ENCODE data around the gene TSPAN33.
"Not testable (repeated sequence)": the region's sequence is repeated elsewhere in the genome, so short reads cannot be mapped to it uniquely, and the experiment has no call there.

Gene TSPAN33

DNA sequence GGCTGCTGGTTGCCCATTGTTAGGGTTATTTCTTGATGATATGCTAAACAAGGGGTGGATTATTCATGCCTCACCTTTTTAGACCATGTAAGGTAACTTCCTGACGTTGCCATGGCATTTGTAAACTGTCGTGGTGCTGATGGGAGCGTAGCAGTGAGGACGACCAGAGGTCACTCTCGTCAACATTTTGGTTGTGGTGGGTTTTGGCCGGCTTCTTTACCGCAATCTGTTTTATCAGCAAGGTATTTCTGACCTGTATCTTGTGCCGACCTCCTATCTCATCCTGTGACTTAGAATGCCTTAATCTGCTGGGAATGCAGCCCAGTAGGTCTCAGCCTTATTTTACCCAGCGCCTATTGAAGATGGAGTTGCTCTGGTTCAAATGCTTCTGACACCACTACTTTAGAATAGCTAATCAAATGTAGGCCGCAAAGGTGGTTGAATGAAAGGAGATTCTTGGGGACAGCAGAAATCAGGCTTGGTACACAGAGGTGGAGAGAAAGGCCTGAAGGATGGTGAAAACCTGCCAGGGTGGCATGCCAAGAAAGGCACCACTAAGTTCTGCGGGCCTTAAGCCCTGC, 26.0 kb downstream of the TSPAN33 start:
- ATAC-seq, result no peak

DNA sequence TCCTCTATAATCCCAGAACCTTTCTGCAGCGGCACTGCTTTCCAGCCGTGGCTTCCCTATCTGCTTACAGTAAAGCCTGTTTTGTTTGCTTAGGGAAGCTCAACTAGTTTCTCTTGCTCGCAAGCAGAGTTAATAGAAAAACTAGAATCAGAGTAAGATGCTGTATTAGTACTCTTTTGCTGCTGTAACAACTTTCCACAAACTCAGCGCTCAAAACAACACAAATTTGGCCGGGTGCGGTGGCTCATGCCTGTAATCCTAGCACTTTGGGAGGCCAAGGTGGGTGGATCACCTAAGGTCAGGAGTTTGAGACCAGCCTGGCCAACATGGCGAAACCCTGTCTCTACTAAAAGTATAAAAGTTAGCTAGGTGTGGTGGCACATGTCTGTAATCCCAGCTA, 29.4 kb downstream of the TSPAN33 start:
- ATAC-seq, result not testable (repeated sequence)

DNA sequence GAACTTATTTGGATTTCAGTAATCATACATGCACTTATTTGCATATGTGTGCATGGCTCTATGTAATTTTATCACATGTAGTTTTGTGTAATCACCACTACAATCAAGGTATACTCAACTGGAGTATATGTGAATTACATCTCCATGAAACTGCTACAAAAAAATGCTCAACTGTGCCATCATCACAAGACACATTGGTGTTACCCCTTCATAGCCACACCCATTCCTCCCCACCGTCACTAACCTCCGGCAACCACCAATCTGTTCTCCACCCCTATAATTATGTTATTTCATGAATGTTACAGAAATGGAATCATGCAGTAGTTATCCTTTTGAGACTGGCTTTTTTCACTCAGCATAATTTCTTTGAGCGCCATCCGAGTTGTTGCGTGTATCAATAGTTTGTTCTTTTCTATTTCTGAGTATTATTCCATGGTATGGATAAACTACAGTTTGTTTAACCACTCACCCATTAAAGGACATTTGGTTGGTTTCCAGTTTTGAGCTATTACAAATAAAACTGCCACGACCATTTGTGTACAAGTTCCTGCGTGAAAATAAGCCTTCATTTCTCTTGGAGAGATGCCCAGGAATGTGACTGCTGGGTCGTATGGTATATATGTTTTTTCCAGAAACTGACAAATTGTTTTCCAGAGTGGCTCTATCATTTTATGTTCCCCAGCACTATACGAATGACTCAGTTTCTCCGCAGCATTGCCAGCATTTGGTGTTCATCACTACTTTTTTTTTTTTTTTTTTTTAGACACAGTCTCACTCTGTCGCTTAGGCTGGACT, 32.6 kb downstream of the TSPAN33 start:
- ATAC-seq, result no peak

DNA sequence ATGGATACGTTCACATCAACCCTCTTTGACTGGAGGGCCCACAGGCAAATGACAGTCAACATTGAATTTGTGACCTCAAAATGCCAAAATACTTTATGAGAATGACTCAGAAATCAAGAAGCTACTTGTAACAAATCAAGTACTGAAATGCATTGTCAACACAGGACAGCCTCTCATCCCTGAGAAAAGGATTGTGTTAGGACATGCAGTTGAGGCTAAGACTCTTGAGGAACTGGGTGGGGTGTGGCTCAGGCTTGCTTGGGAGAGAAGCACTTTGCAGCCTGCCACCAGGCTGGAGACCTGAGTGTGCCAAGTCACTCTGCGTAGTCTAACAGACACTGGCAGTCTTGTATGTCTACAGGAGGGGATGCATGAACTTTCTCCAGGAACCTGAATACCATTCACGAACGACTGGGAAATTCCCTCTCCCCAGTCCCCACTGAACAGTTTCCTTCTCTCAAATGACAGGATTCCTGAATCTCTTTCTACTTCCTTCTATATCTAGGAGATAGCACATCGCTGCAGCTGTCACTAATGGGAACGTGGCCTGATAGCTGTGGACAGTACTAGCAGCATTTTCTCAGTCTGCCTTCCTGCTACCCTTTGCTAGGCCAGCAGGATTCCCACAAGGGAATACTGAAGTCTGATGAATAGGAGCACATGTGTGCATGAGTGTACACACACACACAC, 40.6 kb downstream of the TSPAN33 start:
- no peak for ATAC-seq

DNA sequence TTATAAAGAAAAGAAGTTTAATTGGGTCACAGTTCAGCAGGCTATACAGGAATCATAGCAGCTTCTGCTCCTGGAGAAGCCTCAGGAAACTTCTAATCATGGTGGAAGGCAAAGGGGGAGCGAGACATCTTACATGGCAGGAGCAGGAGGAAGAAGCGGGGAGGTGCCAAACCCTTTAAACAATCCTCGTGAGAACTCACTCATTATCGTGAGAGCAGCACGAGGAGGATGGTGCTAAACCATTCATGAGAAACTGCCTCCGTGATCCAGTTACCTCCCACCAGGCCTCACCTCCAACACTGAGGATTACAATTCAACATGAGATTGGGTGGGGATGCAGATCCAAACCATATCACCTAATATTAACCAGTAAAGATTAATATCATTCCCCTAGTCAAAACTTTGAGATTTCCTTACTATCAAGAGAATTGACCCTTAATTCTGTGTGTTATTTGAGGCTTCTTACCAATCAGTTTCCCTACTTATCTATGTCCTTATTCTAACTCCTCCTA, 42.3 kb downstream of the TSPAN33 start:
- no peak for ATAC-seq

DNA sequence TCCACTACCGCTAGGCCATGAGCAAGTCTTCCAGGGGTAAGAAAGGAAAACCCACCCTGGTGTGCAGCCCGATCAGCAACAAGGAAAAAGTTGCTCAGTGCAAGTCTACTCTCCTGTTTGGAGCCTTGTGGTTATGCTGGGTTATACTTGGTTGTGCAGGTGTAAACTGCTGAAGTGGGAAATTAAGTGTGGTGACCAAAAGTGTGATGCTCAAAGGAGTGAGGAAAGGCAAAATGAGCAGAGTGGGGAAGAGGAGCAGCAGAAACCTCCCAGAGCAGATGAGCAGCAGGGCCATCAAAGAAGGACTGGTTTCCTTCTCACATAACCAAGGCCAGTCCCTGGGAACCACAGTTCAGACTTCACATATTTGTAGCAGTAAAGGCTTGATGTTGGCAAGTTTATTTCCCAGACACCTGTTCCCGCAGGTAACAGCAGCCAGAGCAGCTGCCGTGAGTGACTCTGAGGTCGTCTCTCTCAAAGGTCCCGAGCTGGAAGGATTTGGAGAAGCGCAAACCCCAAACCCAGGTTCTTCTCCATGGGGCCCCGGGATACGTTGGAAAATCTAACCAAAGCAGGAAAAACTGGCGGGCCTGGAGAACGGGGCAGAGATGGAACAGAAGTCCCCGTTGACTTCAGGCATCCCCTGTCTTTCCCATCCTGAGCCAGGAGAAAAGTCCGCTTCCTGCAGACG, 43.3 kb downstream of the TSPAN33 start:
- ATAC-seq, result no peak

DNA sequence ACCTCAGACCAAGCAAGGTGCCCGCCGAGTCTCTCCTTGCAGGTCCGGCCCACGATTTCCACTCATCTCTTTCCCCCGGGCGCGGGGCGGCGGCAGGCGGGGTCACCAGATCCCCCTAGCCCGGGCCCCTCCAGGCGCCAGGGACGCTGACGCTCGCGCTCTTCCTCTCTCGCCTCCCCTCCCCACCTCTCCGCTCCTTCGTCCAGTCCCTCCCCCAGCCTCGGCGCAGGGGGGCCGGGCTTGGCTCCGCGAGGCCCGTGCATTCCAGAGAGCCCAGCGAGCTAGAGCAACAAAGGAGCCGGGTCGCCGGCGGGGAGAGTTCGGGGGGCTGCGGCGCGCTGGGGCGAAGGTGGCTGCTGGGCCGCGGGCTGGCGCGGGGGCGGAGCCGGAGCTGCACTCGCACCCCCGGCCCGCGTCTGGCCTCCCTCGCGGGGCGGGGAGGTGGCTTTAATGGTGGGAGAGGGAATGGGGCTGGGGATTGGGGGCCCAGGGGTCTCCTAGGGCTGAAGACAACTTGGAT, 43.9 kb downstream of the TSPAN33 start, which contains the start of gene SMO:
Gene SMO (plus strand): TSS at position 262 of the 520 bp plus-strand sequence. CDS start 519 bp downstream, outside the sequence.
- ATAC-seq, result no peak

DNA sequence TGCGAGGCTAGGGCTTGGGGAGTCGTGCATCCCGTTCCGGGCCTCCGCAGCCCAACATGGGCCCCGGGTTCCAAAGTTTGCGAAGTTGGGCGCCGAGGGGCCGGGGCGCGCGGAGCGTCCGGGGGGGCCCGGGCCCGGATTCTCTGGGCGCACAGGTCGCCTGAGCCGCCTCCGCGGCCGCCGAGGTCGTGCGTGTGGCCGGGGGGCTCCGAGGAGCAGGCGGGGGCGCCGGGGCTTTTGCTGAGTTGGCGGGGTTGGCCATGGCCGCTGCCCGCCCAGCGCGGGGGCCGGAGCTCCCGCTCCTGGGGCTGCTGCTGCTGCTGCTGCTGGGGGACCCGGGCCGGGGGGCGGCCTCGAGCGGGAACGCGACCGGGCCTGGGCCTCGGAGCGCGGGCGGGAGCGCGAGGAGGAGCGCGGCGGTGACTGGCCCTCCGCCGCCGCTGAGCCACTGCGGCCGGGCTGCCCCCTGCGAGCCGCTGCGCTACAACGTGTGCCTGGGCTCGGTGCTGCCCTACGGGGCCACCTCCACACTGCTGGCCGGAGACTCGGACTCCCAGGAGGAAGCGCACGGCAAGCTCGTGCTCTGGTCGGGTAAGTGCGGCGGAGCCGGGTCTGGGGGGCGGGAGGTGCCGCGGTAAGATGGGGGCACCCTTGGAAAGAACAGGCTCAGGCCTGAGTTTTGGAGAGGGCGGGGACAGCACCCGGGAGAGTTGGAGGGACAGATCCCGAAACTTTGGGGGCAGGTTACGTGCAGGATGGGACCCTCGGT, 44.6 kb downstream of the TSPAN33 start:
- no peak for ATAC-seq

DNA sequence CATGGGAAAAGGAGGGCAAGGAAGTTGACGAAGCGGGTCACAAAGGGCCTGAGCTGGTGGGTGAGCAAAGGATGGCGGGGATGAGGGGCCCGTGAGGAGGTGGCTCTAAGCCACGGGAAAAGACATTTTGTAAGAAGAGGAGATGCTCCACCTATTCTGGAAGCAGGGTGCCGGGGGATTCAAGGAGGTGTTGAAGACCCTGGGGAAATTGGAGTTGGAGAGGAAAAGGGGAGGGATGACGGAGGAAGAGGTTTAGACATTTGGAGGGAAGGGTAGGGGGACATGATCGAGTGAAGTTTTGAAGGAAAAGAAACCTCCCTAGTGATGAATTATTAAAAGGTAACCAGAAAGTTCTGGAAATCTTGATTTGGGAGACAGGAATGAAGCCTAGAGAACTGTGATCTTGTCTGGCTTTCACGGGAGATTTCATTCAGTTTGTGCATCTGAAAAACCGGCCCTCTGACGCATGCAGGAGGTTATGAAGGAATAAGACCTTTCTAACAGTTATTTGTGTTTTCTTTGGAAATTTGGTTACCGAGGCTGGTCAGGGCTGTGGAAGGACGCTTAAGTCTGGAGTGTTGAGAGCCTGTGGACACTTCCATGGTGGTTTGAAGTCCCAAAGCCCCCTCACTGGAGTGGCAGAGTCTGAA, 45.3 kb downstream of the TSPAN33 start:
- ATAC-seq, result no peak

DNA sequence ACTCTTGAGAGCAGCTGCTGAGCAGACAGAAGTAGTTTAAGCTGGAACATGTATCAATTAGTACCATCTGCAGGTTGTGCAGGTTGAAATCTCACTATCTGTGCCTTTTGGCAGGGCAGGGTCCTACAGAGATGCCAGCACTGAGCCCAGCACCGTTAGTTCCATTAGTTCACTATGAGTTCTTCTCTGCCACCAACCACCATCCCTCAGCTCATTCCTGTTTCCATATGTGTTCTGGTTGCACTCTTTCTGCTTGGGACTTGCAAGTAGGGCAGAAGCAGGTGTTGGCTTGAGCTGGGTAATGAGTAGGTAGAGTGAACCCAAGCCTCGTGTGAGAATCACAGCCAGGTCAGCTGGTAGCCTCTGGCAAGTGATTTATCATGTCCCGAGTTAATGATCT, 46.8 kb downstream of the TSPAN33 start:
- no peak for ATAC-seq

DNA sequence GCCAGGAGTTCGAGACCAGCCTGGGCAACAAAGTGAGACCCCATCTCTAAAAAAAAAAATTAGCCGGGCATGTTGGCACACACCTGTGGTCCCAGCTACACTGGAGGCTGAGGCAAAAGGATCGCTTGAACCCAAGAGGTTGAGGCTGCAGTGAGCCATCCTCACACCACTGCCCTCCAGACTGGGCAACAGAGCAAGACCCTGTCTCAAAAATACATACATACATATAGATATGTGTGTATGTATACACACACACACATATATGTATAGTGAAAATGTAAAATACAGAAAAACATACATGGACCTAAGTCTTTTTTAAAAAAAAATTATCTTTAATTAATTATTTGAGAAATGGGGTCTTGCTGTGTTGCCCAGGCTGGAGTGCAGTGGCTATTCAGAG, 49.4 kb downstream of the TSPAN33 start:
- no peak for ATAC-seq

DNA sequence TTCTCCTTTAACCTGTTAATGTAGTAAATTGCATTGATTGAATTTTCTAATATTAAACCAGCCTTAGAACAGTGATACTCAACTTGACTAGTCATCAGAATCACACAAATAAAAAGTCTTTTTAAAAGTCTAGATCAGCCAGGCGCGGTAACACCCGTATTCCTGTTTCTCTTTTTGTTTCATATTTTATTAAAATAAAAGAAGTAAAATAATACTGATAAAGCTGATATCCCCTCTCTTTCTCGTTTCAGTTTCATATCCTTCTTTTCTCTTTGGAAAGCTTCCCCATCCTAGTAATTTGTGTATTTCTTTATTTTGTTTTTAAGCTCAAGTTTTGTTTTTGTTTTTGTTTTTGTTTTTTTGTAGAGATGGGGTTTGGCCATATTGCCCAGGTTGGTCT, 53.3 kb downstream of the TSPAN33 start:
- ATAC-seq, result no peak

DNA sequence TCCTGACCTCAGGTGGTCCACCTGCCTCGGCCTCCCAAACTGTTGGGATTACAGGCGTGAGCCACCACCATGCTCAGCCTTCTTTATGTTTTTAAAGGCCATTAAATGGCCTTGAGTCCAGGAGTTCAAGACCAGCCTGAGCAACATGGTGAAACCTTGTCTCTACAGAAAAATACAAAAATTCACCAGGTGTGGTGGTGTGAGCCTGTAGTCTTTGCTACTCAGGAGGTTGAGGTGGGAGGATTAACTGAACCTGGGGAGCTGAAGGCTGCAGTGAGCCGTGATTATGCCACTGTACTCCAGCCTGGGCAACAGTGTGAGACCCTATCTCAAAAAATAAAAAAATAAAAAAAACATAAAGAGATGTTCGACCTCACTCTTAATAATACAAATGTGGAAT, 54.9 kb downstream of the TSPAN33 start:
- ATAC-seq, result no peak

DNA sequence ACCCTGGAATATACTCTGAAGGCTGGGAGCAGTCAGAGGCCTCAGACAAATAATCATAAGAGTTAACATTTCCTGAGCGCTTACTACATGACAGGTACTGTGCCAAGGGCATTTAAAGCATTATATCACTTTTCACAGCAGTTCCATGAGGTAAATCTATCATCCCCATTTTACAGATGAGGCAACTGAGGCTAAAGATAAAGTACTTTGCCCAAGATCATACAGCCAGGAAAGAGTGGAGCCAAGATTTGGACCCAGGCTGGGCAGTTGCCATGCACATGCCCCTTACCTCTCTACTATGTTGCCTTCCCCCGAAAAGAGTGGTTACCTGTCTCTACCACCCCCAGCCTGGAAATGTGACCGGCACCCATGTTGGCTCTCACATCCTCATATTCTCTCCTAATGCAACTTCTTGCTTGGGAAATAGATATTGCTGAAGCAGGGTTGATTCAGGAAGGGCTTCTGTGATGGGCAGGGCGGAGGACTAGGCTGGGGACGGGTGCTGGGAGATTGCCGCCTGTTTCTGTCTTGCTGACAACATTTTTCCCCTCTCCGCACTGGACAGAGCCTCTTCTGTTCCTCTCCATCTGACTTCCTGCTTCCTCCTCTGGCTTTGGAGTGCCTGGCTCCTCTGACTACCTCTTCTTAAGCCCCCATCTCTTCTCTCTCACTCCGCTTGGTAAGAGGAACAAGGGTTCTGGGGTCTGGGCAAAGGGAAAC, 57.7 kb downstream of the TSPAN33 start:
- no peak for ATAC-seq

DNA sequence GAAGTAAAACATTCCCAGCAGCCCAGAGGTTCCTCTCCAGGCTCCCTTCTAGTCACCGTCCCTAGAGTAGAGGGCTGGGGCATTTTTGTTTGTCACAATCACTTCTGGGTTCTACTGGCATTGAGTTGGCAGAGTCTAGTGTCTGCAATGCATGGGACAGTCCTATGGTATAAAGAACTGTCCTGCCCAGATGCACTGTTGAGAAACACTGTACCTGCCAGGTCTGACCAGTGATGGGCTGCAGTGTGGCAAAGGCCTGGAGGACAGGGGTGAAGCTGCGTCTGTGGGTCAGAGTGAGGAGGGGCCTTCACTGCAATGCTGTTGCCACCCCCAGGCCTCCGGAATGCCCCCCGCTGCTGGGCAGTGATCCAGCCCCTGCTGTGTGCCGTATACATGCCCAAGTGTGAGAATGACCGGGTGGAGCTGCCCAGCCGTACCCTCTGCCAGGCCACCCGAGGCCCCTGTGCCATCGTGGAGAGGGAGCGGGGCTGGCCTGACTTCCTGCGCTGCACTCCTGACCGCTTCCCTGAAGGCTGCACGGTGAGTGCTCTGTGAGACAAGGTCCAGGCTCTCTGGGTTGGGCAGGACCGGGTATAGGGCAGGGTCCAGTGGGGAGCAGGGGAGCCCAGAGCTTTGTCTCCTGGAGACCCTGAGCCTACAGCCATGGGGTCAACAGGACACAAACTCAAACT, 58.7 kb downstream of the TSPAN33 start:
- ATAC-seq, result no peak

DNA sequence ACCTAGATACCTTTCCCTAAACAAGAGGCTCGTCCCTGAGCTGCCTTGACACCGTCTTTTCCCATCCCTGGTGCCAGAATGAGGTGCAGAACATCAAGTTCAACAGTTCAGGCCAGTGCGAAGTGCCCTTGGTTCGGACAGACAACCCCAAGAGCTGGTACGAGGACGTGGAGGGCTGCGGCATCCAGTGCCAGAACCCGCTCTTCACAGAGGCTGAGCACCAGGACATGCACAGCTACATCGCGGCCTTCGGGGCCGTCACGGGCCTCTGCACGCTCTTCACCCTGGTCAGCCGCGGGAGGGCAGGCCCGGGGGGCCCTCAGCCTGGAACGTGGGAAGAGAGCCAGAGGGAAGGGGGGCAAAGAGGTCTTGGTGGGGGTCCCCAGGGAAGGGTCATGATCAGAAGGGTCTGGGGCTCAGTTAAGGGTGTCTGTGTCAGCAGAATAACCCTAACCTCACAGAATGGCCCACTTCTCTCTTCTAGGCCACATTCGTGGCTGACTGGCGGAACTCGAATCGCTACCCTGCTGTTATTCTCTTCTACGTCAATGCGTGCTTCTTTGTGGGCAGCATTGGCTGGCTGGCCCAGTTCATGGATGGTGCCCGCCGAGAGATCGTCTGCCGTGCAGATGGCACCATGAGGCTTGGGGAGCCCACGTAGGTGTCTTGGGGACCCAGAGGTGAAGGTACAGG, 60.8 kb downstream of the TSPAN33 start:
- ATAC-seq, result no peak

DNA sequence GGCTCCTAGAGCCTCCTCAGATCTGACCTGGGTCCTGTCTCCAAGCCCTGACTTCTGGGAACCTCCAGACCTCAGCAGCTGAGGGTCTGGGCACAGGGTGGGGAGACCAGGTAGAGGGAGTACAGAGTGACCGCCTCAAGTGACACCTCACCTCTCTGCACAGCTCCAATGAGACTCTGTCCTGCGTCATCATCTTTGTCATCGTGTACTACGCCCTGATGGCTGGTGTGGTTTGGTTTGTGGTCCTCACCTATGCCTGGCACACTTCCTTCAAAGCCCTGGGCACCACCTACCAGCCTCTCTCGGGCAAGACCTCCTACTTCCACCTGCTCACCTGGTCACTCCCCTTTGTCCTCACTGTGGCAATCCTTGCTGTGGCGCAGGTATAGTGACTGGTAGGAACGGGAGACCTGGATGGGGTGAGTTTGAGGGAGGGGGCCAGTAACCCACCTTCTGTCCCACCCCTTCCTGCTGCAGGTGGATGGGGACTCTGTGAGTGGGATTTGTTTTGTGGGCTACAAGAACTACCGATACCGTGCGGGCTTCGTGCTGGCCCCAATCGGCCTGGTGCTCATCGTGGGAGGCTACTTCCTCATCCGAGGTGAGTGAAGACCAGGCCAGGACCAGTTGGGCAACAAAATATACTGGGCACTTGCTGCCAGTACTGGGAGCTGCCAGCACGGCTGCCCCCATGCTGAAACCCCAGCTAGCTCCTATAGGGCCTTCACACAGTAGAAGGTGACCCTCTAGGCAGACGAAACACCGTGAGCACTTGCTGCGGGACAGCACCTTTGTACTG, 61.7 kb downstream of the TSPAN33 start:
- no peak for ATAC-seq

DNA sequence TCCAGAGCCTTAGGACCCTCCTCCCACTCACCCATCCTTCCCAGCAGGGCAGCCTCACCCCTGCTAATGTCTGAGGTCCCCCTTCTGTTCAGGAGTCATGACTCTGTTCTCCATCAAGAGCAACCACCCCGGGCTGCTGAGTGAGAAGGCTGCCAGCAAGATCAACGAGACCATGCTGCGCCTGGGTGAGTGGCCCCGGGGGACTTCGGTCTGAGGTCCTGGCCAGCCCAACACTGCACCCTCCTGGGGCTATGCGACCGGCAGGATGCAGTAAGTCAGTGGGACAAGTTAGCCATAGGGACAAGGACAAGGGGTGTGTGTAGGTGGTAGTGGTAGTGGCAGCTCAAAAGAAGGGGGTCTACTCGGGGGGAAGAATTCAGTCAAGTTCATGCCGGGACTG, 64.2 kb downstream of the TSPAN33 start:
- no peak for ATAC-seq

All from activated CD4-positive, CD25-positive, alpha-beta regulatory T cell treated with anti-CD3 and anti-CD28 coated beads, Interleukin-2, amount 50 U/mL, for 24 hours (primary cell).